Measurements from ENCODE around the gene TMEM242.

The TMEM242 gene

DNA sequence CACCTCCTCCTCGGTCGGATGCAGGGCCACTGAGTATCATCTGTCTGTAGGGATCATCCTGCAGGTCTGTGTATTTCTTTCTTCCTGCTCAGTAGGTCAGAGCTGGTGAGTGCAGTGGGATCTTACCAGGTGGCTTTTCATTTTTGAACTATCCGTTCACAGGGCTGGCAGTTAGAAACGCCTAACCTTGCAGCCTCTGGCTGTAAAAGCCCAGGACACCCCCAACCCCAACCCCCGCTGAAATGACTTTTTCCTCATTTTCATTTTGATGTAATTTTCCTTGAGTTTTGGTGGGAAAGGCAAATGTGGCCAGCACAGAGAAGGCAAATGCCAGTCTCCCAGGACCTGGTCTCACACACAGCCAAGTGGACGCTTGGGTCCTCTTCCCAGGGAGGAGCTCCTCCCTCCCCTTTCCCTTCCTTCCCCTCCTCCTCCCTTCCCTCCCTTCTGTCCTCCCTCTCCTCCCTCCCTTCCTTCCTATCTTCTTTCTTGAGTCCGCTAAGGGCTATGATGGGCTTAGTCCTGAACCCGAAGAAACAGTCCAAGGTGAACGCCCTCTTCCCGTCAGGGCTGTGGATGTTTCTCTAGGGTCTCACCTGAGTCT, 36.0 kb downstream of the TMEM242 start:
- DNase-seq, result no peak

DNA sequence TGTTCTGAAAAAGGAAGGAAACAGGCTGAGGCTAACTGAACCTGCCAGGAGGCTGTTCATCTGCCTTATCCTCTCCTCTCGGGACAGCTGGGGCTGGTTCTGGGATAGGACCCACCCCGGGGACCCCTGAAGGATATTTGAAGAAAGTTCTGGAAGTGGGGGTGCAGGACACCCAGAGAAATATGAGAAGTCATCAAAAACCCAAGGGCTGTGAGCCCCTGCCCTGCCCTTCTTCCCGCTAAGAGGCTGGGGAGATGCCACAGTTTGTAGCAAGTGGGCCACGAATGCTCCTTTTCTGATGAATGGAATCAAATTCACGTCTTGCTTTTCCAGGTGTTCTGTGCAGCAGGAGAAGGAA, 37.9 kb downstream of the TMEM242 start:
- DNase-seq, result no peak

DNA sequence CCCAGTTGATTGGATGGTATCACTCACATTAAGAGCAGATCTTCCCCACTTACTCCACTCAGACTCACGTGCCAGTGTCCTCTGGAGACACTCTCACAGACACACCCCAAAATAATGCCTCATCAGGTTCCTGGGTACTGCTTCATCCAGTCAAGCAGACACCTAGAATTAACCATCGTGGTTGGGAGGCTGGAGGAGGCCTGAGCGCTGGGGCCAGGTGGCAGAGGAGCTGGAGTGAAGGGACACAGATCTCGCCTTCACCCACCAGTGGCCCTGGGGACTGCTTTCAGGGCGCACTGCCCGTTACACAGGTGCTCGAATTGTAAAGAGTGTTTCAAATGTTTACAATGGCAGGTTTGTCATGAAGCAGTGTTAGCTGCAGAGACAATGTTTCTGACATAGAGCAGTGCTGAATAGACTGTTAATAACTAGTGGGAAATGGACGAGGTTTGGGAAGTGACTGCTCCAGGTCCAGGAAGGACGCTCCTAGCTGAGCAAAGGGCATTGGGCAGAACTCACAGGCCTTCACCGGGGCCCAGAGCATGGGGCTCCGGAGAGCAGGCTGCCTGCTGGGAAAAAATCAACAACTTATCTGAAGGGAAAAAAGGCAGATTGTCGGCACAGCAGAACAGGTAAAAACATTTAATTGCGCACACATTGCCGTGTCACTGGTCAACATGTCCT, 38.4 kb downstream of the TMEM242 start:
- no peak for DNase-seq

DNA sequence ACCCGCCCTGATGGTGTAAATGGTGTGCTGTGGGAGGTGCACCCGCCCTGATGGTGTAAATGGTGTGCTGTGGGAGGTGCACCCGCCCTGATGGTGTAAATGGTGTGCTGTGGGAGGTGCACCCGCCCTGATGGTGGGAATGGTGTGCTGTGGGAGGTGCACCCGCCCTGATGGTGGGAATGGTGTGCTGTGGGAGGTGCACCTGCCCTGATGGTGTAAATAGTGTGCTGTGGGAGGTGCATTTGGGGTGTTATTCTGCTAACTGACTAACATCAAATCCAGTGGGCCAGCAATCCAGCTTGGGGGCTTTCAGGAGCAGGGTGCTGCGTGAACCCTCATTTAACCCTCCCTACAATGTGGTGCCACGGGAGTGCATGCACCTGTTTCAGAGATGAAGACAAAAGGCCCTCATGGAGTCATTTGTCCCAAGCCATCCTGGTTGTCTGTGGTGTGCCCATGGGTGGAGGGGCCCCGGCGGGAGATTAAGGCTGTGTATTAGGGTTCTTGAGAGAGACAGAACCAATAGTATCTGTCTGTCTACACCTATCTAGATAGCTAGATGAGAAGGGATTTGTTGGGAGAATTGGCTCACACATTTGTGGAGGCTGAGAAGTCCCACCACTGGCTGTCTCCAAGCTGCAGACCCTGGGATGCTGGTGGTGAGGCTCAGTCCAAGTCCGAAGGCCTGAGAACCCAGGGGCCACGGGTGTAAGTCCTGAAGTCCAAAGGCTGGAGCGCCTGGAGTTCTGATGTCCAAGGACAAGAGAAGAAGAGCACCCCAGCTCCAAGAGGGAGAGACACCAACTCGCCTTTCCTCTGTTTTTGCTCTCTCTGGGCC, 39.2 kb downstream of the TMEM242 start:
- DNase-seq, result no peak

DNA sequence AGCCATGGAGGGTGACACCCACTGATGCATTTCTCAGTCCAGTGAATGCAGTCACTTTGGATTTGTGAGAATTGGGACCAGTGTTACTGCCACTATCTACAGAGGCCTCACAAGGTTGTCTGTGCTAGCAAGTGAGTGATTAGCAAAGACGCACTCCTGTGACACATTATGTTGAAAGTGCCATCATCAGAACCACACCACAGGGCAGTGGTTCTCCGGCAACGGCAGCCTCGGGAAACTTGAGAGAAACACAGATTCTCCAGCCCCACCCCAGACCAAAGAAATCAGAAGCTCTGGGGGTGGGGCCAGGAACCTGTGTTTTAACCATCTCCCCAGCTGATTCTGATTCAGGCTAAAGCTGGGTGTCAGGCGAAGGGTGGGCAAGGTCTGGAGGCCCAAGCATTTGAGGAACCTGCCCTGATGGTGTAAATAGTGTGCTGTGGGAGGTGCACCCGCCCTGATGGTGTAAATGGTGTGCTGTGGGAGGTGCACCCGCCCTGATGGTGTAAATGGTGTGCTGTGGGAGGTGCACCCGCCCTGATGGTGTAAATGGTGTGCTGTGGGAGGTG, 39.9 kb downstream of the TMEM242 start:
- peak; percentile 11 for DNase-seq

DNA sequence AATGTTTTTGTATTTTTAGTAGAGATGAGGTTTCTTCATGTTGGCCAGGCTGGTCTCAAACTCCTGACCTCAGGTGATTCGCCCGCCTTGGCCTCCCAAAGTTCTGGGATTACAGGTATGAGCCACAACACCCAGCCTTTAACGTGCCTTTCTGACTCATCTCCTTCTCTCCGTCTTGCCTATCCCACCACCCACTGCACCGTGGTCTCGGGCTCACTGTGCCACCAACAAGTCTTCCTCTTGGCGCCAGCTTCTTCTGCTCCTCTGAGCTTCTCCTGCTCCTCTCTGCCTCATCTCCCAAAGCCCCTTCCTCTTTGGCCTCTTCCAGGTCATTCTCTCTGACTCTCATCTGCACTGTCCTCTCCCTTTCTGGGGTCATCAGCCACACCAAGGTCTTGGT, 41.0 kb downstream of the TMEM242 start:
- DNase-seq, result peak; percentile 29

DNA sequence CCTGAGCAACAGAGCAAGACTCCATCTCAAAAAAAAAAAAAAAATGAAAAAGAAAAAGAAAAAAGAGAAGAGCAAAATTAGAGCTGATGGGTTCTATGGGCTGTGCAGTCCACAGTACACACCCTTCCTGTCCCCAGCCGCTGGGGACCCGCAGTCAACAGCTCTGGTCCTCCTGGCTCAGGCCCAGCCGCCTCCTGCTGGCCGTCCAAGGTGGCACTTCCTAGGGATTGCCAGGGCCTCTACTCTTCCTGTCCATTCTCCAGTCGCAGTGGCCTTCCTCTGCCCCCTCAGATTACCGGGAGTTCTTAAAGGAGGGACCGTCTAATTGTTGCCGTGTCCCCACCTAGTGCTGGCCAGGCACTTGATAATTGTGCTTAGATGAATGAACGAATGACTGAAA, 41.7 kb downstream of the TMEM242 start:
- peak; percentile 5 for DNase-seq

DNA sequence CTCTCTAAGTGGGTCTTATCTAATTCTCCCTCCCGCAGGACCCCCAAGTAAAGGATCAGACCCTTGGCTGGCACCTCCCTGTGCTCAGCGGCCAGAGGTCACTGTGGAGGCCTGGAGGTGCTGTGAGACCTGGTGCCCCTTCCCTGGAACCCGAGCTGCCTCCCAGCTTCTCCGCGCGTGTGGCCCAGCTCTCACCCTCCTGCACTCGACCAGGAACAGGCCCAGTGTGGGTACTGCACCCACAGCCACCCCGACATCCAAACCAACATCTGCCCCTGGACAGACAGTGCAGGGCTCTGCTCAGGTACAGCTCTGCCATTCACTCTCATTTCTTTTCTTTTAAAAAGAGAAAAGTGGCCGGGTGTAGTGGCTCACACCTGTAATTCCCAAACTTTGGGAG, 42.4 kb downstream of the TMEM242 start:
- peak; percentile 17 for DNase-seq

DNA sequence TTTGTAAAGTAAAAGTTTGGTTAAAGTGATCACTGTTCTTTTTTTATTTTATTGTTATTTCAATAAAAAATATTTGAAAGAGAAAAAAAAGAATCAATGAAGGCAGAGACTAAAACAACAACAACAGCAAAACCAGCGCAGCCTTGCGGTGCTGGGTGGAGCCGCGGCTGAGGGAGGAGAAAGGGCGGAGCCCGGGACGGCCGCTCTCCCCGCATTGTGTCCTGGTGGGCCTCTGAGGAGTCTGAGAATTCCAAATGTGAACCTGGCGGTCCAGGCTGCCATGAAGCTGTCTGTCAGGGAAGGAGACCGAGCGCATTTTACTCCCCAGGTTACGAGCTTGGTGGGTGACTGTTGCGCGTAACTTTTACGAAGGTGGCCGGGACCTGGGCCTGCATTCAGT, 43.2 kb downstream of the TMEM242 start:
- DNase-seq, result peak; percentile 17

DNA sequence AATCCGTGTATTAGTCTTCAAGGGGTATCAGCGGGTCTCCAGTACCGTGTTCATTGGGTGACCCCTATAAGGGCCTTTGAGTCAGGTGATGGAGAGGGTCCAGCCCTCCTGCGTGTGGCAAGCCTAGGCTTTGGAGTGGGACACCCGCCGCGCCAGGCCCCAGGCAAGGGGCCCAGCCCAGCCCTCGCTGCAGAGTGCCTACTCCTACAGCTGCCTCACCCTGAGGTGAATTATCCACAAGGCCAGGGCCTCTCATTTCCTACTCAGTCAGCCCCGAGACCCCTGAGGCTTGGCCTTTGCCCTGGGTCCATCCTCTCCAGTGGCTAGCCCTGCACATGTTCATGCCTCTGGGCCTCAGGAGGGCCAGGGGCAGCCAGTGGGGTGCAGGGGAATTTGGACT, 45.1 kb downstream of the TMEM242 start:
- DNase-seq, result peak; percentile 15

DNA sequence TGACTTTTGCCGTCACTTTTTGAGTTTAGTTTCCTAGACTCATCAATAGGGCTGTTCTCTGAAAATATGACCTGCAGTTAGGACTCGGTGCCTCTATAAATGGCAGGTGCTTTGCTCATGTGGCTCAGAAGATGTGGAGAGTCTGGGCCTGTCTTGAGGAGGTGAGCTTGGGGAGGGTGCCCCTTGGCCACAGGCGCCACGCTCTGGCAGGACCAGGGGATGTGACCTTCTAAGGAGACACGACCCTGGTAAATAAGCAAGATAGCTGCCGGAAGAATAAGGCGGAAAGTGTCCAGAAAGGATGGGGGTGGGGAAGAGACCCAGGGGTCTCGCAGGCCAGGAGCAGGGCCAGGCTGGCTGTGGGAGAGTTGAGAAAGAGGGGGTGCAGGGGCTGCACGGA, 46.6 kb downstream of the TMEM242 start:
- DNase-seq, result no peak

DNA sequence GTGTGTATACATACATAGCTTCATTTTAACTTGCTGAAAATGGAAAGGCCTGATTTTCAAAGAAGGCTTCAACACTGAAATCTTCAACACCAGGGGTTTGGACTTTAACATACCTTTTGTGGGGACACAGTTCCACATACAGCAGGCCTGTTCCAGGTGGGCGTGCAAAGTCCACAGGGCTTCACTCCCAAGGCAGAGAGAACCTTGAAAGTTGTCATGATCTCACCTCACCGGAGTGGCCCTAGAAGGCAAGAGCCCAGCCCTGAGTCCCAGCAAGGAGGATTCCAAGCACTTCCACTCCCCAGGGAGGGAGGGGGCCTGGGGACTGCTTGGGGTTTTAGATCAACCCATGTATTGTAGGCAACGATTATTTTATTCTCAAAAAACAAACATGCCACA, 47.2 kb downstream of the TMEM242 start:
- DNase-seq, result peak; percentile 30

DNA sequence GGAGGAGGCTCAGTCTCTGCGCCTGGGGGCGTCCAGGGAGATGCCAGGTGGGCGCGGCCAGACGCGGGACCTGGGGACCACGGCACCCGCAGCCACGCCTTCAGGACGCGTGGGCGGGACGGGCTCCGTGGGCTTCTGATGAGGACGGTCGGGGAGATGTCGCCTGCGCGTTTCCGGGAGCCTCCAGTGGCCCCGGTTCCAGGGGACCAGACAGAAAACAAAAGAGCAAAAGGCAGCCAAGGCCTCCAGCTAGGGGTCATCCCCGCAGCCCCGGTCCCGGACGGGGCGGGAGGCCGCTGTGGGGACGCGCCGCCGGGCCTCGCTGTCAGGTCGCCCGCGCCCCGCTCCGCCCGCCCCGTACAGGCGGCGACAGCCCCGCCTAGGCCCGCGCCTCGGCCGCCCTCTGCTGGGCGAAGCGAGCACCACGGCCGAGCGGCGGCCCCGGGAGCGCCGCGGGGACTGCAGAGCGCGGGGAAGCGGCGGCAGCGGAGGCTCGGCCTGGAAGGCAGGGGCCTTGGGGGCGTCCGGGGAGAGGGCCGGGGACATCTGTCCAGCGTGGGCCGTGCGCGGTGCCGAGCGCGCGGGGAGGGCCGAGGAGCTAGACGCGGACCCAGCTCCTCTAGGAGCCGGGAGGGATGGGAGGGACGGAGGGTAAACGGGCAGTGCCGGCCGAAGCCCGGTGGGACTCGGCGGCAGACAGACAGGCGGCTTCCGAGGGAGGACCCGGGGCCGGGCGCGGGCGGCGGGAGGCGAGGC, 48.7 kb downstream of the TMEM242 start:
- peak; percentile 87 for DNase-seq

DNA sequence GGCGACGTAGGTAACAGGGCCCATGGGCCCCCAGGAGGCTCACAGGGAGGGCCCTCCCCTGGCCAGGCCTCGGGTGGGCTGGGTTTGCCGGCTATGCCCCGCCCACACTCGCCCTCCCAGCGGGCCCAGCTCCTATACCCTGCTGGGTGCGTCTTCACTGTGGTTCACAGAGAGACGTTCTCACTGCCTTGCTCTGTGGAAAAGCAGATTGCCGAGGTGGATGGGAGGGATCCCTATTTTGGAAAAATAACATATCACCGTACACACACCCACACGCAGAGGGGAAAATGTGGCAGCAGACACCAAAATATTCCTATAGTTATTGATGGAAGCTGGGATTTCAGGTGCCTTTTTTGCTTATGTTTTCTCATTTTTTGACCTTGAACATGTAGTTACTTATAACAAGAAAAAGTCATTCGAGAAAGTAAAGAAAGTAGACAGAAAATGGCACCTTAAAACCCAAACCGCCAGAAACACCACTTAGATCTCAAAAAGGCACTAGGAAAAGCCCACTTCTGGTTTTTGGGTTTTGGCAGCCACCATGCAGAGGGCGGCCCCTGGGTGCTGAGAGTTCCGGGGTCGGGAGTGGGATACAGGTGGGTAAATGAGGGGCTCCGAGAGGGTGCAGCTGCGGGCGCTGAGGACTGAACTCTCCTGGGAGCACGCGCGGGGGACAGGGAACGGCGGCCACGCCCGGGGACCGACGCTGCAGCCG, 49.4 kb downstream of the TMEM242 start:
- DNase-seq, result no peak

DNA sequence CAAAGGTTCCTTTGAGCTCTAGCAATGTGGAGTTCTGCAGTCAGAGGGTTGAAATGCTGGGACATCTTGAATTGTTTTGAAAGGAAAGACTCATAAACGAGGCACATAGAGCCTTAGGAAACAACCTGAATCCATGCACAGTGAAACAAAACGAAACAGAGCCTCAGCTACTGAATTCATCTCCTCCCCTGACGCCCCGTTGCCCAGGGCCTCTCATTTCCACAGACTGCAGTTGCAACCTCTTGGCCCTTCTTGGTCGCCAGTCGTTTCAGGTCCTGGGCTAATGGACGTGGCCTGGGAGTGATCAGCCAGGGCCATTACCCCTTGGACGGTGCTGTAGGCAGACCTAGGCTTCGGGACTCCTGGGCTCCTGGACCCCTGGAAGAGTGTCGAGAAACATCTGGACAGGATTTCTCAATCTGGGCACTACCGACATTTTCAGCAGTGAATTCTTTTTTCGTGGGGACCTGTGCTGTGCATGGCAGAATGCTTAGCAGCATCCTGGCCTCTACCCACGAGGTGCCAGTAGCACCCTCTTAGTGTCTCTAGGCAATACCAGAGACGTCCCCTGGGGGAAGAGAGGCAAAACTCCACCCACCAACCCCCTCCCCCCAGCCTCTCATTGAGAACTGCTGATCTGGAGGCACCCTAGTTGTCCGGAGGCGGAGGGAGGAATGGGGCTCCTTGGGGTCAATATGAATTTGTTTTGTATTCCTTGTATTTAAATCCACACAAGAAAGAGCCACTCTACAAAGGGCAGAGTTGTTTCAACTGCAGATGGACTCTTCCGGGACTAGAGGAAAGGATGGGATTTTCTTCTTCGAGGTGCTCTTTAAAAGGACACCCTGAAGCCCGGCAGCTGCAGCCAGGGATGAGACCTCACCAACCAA, 50.2 kb downstream of the TMEM242 start:
- no peak for DNase-seq

DNA sequence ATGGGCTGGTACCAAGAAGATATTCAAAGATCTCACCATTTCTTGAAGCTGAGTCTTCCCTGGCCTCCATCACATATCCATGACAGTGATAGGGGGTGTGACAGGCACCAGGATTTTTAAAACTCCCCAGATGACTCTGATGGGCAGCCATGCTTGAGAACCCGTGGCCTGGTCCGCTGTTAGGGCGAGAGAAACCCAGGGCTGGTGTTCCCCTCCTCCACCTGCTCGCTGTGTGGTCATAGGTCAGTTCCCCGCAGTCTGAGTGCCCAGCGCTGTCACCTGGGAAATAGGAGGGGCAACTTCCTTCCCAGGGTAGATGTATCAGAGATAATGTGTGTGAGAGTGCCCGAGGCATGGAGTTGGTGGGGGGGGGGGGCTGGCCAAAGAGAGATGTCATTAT, 50.9 kb downstream of the TMEM242 start:
- no peak for DNase-seq

DNA sequence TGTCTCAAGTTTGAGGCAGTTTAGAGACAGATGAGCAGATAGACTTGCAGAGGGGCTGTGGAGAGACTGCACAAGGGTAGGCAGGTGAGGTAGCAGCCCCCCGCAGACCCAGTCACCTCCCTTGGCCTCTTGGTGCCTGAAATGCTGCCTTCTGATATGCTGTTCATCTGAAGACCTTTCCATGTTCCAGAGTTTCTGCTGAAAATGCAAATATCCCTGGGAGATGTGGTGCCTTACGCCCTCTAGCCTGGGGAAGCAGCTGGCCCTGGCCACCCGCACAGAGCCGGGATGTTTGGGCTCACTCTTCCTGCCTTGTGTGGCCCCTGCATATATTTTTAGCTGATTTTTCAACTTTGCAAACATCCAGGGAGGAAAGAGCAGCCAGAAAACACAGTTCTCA, 51.4 kb downstream of the TMEM242 start:
- DNase-seq, result no peak

DNA sequence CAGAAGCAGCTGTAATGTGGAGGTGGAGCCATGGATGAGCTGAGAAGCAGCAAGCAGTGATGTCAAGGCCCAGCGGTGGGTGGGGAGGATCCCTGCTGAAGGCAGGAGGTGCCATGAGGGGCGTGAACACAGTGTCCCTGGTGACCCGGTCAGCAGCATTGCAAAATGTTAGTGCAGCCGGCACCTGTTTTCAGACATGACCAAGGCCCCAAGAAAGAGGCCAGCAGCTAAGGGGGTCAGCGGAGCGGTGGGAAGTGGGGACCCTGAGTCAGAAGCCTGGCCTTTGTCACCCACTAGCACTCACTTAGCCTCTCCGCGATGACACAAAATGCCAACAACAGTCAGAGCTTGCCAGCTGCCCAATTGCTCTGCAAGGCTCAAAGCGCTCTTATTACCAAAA, 51.9 kb downstream of the TMEM242 start:
- no peak for DNase-seq

DNA sequence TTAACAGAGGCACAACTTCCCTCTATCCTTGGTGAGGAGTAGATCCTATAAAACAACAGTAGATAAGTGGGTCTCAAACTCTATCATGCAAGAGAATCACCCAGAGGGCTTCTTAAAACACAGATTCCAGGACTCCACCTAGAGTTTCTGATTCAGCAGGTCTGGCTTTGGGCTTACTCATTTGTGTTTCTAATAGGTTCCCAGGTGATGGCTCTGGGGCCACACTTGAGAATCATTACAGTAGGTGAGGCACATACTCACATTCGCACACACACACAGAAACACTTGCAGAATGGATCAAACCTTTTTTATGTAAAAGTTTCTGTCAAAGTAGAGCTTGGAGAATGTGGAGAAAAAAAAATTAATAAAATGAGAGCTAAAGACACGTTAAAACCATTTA, 52.4 kb downstream of the TMEM242 start:
- no peak for DNase-seq

DNA sequence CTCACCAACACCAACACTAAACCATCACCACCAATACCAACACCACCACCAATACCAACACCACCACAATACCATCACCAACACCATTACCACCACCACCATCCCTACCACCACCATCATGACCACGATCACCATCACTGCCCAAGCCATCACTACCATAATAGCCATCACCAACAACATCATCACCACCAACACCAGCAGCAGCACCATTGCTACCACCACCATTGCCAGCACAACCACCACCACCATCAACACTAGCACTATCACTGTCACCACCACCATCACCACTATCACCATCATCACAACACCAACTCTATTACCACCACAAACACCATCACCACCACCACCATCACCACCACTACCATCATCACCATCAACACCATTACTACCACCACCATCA, 53.0 kb downstream of the TMEM242 start:
- no peak for DNase-seq

DNA sequence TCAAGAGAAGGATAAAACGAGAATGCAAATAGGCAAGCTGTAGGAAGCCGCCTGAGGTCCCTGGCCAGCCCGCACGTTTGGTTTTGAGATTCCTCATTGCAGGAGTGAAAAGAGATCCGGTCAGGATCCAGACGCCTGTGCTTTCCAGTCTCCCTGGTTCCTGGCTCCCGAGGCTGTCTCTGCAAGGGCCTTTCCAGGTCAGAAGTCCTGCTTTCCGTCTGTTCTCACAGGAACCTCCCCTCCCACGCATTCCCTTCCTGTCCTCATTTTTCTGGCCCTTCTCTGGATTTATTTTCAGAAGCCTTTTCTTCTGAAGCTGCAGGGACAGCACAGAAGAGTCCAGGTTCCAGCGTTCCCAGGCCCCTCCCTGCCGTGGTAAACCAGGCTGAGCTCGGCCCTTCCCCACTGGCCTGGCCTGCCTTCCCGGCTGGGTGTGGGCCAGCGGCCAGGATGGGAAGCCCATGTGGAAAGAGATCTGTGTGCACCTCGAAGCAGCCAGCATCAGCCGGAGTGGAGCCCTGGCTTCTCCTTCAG, 54.0 kb downstream of the TMEM242 start:
- DNase-seq, result peak; percentile 77
